Fibroblast of lung (primary cell): Measurements from ENCODE around the gene FAM3B. TPM values are rescaled to one million over a fixed set of nuclear protein-coding genes. Genes with fewer than 3 reads are reported as not detected.

Experiments
- DNase-seq, 2 donors: peaks; one replicate each; pipeline versions ENCODE4 v3.0.0 to v3.0.0-alpha.2; 2010; ENCODE audit warnings: low read depth in 2 of 2
- H2AFZ ChIP-seq: 2 replicates; pipeline ENCODE4 v1.5.1; 2012; ENCODE audit warnings: low read length, control low read depth, inconsistent platforms
- H3K27ac ChIP-seq: 2 replicates; pipeline ENCODE4 v1.5.1; 2011; ENCODE audit warnings: low read length, control low read depth; ENCODE audit not compliant: insufficient read depth
- H3K27me3 ChIP-seq: 2 replicates; pipeline ENCODE4 v1.5.1; 2011; ENCODE audit warnings: mild to moderate bottlenecking, low read length; ENCODE audit not compliant: control insufficient read depth, insufficient read depth
- H3K36me3 ChIP-seq: 2 replicates; pipeline ENCODE4 v1.5.1; 2011; ENCODE audit warnings: low read length; ENCODE audit not compliant: control insufficient read depth, insufficient read depth
- H3K4me1 ChIP-seq: 2 replicates; pipeline ENCODE4 v1.5.1; 2011; ENCODE audit warnings: low read length; ENCODE audit not compliant: control insufficient read depth, insufficient read depth; ENCODE audit errors: extremely low read depth
- H3K4me2 ChIP-seq: 2 replicates; pipeline ENCODE4 v1.5.1; 2011; ENCODE audit warnings: low read length, control low read depth; ENCODE audit not compliant: insufficient read depth; ENCODE audit errors: extremely low read depth
- H3K4me3 ChIP-seq, 4 experiments: fragments of 200-600 bp in 1 of 4; sonication (generic) in 1 of 4; replicated peaks in 1 of 4; 2 replicates each; pipeline ENCODE4 v1.5.1; 2011 to 2016; ENCODE audit warnings: low read length in 4 of 4, low read depth in 3 of 4, mild to moderate bottlenecking in 3 of 4, control low read depth in 2 of 4, inconsistent platforms in 1 of 4, mixed read lengths in 1 of 4; ENCODE audit not compliant: insufficient read depth in 1 of 4; ENCODE audit errors: control extremely low read depth in 1 of 4
- H3K79me2 ChIP-seq: 2 replicates; pipeline ENCODE4 v1.5.1; 2012; ENCODE audit warnings: mild to moderate bottlenecking, low read length, inconsistent platforms; ENCODE audit not compliant: control insufficient read depth, insufficient read depth
- H3K9ac ChIP-seq: 2 replicates; pipeline ENCODE4 v1.5.1; 2011; ENCODE audit warnings: mild to moderate bottlenecking, low read length, control low read depth; ENCODE audit not compliant: insufficient read depth
- H3K9me3 ChIP-seq: 2 replicates; pipeline ENCODE4 v1.5.1; 2012; ENCODE audit warnings: low read depth, low read length; ENCODE audit not compliant: control insufficient read depth, insufficient read depth
- H4K20me1 ChIP-seq: 2 replicates; pipeline ENCODE4 v1.5.1; 2011; ENCODE audit warnings: low read length; ENCODE audit not compliant: control insufficient read depth, insufficient read depth; ENCODE audit errors: extremely low read depth
- EZH2 ChIP-seq: IDR thresholded peaks from 2 replicates; pipeline ENCODE4 v1.5.1; 2012; ENCODE audit warnings: low read length, control low read depth, mild to moderate bottlenecking; ENCODE audit errors: missing control alignments
- polyA plus RNA-seq, 2 donors: library from polyadenylated mRNA; depleted of rRNA in 1 of 2; stranded (reverse) in 1 of 2; unstranded in 1 of 2; fragments of >200 nt; gene quantifications; 2 replicates each; pipeline ENCODE4 v1.2.1, GENCODE V29; 2011 to 2012; ENCODE audit warnings: missing spikeins in 1 of 2
- total RNA-seq: library from RNA; depleted of rRNA; stranded (reverse); fragments of >200 nt; gene quantifications from 2 replicates; pipeline ENCODE4 v1.2.1, GENCODE V29; 2014
- TF ChIP-seq, protein P1 (sequence below), 2 donors: IDR thresholded peaks in 1 of 2; conservative IDR thresholded peaks in 1 of 2; 1 replicate in 1 of 2; 2 replicates in 1 of 2; pipeline ENCODE4 v1.5.1; 2011 to 2012; ENCODE audit warnings: low read length in 2 of 2, control low read depth in 1 of 2, inconsistent platforms in 1 of 2, low read depth in 1 of 2, mild to moderate bottlenecking in 1 of 2

The FAM3B gene
- total and polyA plus RNA-seq, 2 donors (not counting 1 experiment from before 2014, with no cell fraction given), result not detected

DNA sequence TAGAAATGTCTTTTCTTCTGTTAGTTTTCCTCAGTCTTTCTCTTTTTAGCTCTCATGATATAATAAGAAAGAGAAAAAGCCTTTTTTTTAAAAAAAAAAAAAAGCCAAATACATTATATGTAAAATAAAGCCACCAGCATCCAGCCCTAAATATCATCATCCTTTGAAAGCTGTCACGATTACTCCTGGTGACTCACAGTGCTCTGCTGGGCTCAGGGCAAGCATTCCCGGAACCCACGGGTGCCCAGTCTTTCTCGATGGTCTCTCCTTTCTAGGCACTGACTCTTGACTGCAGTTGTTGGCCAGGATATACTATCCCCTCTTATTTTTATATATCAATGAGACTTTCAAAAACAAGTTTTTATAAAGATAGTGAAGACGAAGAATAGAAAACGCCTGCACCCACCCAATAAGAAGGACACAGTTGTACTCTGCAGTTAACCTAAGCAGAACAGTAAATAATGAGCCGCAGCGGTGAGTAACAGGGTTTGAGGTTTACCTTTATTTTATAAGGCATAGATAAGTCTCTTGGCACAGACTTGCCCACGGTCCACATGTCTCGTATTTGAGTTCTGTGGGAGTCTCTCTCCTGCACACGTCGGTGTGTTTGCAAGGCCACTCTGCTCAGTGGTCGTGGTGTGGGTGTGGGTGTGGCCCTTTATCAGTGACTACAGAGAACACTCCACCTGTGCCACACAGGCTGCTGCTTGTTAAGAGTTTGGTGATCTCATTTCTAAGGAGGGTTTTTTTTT, 29.5 kb downstream of the FAM3B start:
- Histone ChIP-seq H3K4me3 (no peak overlapping the region), H4K20me1 (no peaks in the 10 kb centered on the region), H3K27ac (no peak overlapping the region), H3K27me3 (no peaks in the 10 kb centered on the region), H2AFZ (no peak overlapping the region), H3K79me2 (no peaks in the 10 kb centered on the region), H3K4me2 (no peak overlapping the region), H3K9me3 (no peaks in the 10 kb centered on the region), H3K36me3 (no peaks in the 10 kb centered on the region), H3K4me1 (no peaks in the 10 kb centered on the region), H3K9ac (no peak overlapping the region)
- DNase-seq, result no peak
- TF ChIP-seq, protein P1, sequence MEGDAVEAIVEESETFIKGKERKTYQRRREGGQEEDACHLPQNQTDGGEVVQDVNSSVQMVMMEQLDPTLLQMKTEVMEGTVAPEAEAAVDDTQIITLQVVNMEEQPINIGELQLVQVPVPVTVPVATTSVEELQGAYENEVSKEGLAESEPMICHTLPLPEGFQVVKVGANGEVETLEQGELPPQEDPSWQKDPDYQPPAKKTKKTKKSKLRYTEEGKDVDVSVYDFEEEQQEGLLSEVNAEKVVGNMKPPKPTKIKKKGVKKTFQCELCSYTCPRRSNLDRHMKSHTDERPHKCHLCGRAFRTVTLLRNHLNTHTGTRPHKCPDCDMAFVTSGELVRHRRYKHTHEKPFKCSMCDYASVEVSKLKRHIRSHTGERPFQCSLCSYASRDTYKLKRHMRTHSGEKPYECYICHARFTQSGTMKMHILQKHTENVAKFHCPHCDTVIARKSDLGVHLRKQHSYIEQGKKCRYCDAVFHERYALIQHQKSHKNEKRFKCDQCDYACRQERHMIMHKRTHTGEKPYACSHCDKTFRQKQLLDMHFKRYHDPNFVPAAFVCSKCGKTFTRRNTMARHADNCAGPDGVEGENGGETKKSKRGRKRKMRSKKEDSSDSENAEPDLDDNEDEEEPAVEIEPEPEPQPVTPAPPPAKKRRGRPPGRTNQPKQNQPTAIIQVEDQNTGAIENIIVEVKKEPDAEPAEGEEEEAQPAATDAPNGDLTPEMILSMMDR (conservative IDR thresholded peaks at IDR 0.05 in 1 of 2, IDR thresholded peaks at IDR 0.05 in 1 of 2; ENCODE audit: low read depth in 1 of 2, low read length in 2 of 2), result no peak
- no peak for TF ChIP-seq EZH2

DNA sequence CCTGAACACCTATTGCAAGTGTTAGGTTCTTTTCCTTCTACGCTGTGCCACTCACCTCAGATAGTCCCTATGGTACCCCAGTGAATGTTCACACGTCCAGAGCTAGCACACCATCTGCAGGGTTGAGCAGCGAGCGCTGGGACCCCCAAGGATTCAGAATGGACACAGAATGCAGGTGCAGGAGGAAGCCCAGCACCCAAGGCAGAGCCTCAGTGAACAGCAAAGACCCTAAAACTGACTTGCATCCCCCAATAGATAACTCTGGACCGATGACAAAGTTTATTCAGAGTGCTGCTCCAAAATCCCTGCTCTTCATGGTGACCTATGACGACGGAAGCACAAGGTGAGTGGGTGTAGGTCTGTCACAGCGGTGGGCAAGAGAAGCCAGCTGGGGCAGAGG, 30.2 kb downstream of the FAM3B start:
- no peak for TF ChIP-seq EZH2
- TF ChIP-seq, protein P1 (conservative IDR thresholded peaks at IDR 0.05 in 1 of 2, IDR thresholded peaks at IDR 0.05 in 1 of 2; ENCODE audit: low read depth in 1 of 2, low read length in 2 of 2), result no peak
- H4K20me1 ChIP-seq, result no peaks in the 10 kb centered on the region
- H3K79me2 ChIP-seq, result no peaks in the 10 kb centered on the region
- H3K27me3 ChIP-seq, result no peaks in the 10 kb centered on the region
- no peaks in the 10 kb centered on the region for H3K4me1 ChIP-seq
- no peak overlapping the region for H3K9ac ChIP-seq
- H2AFZ ChIP-seq, result no peak overlapping the region
- no peaks in the 10 kb centered on the region for H3K36me3 ChIP-seq
- no peak overlapping the region for H3K27ac ChIP-seq
- no peak for DNase-seq
- H3K4me3 ChIP-seq, result no peak overlapping the region
- H3K9me3 ChIP-seq, result no peaks in the 10 kb centered on the region
- no peak overlapping the region for H3K4me2 ChIP-seq

DNA sequence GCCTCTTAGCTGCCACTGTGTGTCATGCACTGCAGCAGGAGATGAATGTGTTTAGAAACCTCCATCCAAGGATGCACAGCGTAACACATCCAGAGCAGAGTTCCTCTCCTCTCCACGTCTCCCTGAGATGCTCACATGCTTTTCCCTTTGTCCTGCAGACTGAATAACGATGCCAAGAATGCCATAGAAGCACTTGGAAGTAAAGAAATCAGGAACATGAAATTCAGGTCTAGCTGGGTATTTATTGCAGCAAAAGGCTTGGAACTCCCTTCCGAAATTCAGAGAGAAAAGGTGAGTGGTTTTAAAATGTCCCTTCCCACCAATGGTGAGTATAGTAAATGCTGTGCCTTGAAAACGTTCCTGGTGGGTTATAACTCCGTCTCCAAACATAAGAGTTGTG, 31.8 kb downstream of the FAM3B start:
- no peaks in the 10 kb centered on the region for H3K9me3 ChIP-seq
- H3K4me3 ChIP-seq, result no peak overlapping the region
- no peaks in the 10 kb centered on the region for H3K79me2 ChIP-seq
- H3K36me3 ChIP-seq, result no peaks in the 10 kb centered on the region
- no peak overlapping the region for H3K4me2 ChIP-seq
- no peak overlapping the region for H3K9ac ChIP-seq
- TF ChIP-seq, protein P1 (conservative IDR thresholded peaks at IDR 0.05 in 1 of 2, IDR thresholded peaks at IDR 0.05 in 1 of 2; ENCODE audit: low read depth in 1 of 2, low read length in 2 of 2), result no peak
- no peak for TF ChIP-seq EZH2
- DNase-seq, result no peak
- H4K20me1 ChIP-seq, result no peaks in the 10 kb centered on the region
- no peak overlapping the region for H2AFZ ChIP-seq
- H3K4me1 ChIP-seq, result no peaks in the 10 kb centered on the region
- no peaks in the 10 kb centered on the region for H3K27me3 ChIP-seq
- no peak overlapping the region for H3K27ac ChIP-seq
